ENCODE measurements around the gene PSAP.

The PSAP gene

GRCh38 chr10:71823356-71823755 is 27.7 kb downstream of the PSAP start:
- no peak for DNase-seq

- DNase-seq = no peak
These were observed 28.9 kb downstream of the PSAP start for GRCh38 chr10:71821909-71822763.

- DNase-seq = no peak
These were observed 30.1 kb downstream of the PSAP start for GRCh38 chr10:71820966-71821365.

DNA sequence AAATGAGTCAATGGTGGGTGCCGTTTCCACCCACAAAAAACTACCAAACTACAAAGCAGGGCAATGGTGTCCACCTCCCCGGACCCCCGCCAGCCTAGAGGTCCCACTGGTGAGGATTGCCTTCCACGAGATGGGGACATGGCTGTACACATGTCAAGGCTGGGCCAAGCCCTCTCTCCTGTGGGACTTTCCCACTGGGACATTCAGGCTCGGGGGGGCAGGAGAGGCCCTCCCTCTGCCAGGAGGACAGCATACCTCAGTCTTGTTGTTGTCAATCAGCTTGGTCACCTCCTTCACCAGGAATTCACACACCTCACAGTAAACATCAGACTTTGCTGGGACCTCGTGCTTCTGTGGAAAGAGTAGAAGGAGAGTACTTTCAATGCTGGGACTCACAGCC is 31.1 kb downstream of the PSAP start:
- no peak for DNase-seq

- DNase-seq = no peak
These were observed 31.6 kb downstream of the PSAP start for GRCh38 chr10:71819441-71819861.

GRCh38 chr10:71818674-71819260 is 32.3 kb downstream of the PSAP start:
- no peak for DNase-seq

DNA sequence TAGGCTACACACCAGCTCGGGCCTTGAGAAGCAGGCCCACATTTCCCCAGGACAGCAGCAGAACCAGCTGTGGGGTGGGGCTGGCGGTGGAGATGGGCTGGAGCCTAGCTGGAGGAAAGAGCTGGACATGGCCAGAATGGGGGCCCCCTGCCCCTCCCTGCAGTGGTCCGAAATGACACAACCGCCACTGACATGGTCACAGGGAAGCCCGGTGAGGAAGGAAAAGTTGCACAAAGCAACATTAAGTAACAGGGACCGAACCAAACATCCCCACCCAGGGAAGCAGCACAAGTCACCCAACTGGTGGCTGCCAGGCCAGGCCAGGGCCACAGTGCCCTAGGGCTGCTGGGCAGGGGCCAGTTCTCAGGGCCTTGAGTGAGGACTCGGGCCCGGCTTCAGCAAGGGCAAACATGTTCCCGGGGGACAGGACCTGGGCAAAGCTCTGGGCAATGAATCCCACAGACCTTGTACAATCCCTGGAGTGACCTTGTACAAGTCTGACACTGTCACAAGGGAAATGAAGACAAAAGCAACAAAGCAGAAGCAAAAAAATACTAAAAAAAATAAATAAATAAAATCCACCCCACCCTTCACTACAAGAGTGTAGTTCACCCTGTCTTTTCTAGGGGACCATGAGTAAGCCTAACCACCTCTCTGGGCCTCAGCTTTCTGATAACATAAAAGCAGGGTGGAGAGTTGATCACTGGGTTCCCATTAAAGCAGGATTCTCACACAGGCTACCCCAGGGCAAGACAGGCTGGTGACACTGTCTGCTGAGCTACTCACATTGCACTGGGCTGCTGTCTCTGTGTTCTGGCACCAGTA is 33.0 kb downstream of the PSAP start:
- no peak for DNase-seq

GRCh38 chr10:71816936-71817618 is 34.0 kb downstream of the PSAP start:
- no peak for DNase-seq

DNA sequence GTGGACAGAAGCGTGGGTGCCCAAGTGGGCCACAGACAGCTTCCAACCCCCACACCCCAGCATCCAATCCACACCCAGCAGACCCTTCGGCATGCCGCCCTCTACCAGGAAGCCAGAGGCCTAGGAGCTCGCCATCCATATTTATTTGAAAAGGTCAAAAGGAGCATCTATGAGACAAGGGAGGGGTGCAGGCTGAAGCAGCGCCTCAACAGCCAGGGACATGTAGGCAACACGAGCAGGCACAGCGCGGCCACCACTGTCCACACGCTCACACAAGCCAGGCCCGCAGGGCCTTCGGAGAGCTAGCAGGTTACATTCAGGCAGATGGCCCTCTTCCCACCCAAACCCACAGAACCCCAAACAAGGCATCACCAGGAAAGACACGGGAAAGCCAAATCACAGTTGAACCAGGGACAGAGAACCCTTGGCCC is 34.6 kb downstream of the PSAP start:
- DNase-seq = no peak

GRCh38 chr10:71815515-71816130 is 35.4 kb downstream of the PSAP start:
- no peak for DNase-seq

GRCh38 chr10:71814922-71815411 is 36.1 kb downstream of the PSAP start:
- no peak for DNase-seq

DNA sequence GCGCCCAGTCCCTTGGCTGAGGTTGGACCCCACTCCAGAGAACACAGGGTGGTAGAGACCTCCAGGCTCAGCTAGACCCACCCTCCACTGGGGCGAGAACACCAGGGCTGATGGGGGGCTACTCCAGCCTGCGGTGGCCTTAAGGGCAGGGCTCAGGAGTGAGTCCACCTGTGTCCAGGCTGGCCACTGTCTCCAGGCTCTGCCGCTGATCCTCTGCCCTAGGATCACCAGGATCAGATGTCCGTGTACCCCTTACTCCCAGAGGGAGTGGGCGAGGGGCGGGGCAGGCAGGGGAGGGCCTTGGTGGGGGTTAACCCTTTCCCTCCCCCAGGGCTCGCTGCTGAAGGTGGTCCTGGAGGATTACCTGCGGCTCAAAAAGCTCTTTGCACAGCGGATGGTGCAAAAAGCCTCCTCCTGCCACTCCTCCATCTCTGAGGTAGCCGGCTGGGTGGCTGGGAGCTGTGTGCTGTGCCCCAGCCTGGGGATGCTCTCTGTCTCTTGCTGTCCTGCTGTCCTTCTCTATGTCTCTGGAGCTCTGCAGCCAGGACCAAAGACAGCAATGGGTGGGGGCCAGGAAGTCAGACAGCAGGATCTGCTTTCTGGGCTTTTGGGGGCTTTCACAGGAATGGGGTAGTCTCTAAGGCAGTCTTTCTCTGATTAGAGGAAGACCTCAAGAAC is 38.0 kb downstream of the PSAP start:
- no peak for DNase-seq

- peak; percentile 41 for DNase-seq
These were observed 38.8 kb downstream of the PSAP start for GRCh38 chr10:71812016-71812912.

GRCh38 chr10:71811351-71811750 is 39.7 kb downstream of the PSAP start:
- no peak for DNase-seq

GRCh38 chr10:71810048-71810750 is 40.9 kb downstream of the PSAP start:
- no peak for DNase-seq

DNA sequence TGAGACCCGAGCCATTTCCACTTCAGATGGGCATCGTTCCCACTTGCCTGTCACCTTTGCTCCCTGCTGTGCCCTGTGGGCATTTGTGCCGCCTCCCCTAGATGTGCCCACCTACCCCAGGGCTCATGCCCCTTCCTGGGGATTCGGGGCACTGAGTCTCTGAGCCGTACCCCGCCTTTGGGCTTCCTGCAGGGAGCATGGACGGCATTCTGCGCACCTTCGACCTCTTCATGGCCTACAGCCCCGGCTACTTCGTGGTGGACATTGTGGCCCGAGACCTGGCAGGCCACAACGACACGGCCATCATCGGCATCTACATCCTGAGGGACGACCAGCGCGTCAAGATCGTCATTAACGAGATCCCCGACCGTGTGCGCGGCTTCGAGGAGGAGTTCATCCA is 41.4 kb downstream of the PSAP start:
- no peak for DNase-seq

DNA sequence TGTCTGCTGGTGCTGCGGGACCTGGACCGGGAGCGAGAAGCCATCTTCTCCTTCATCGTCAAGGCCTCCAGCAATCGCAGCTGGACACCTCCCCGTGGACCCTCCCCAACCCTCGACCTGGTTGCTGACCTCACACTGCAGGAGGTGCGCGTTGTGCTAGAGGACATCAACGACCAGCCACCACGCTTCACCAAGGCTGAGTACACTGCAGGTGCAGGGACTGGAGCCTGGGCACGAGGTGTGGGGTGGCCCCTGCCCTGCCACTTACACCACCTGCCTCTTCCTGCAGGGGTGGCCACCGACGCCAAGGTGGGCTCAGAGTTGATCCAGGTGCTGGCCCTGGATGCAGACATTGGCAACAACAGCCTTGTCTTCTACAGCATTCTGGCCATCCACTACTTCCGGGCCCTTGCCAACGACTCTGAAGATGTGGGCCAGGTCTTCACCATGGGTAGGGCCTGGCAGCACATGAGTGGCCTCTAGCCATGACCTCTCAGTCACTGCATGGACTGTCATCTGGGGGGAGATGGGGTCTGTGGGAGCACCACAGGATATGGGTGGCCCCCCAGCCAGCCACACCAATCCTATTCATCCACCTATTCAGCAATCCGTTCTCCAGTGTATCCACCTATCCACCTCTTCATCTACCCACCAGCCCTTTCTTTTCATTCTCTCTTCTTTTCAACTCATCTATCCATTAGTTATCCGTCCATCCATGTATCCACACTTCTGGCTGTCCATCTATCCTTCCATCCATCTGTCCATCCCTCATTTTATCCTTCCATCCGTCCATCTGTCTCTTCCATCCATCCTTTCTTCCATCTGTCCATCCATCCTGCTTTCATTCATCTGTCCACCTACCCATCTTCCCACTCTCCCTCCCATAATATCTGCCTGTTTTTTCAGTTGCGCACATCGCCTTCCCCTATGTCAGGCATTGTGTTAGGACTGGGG is 43.2 kb downstream of the PSAP start:
- DNase-seq = no peak

GRCh38 chr10:71806704-71807556 is 44.1 kb downstream of the PSAP start:
- DNase-seq = no peak

Data from NCI-H226 (cell line).